Neutrophil (primary cell): ENCODE results near the gene TNK1.

Experiments used
- H3K27ac ChIP-seq: fragments of 200-600 bp; sonication (generic); 2 replicates; pipeline ENCODE4 v1.5.1; 2016; ENCODE audit warnings: mild to moderate bottlenecking, moderate library complexity
- H3K27me3 ChIP-seq: fragments of 200-600 bp; sonication (generic); 2 replicates; pipeline ENCODE4 v1.6.0; 2016; ENCODE audit warnings: mild to moderate bottlenecking
- H3K36me3 ChIP-seq: fragments of 200-600 bp; sonication (generic); 2 replicates; pipeline ENCODE4 v1.5.1; 2017
- H3K4me1 ChIP-seq, 2 experiments: fragments of 200-600 bp in 1 of 2; sonication (generic) in 1 of 2; 1 replicate in 1 of 2; 2 replicates in 1 of 2; pipeline versions ENCODE4 v1.5.1 to v1.6.1; 2013 to 2016; ENCODE audit warnings: low read depth in 1 of 2, low read length in 1 of 2, mild to moderate bottlenecking in 1 of 2, moderate library complexity in 1 of 2; ENCODE audit not compliant: control insufficient read depth in 1 of 2, insufficient read depth in 1 of 2
- H3K4me3 ChIP-seq, 2 experiments: fragments of 200-600 bp in 1 of 2; sonication (generic) in 1 of 2; 1 replicate in 1 of 2; 2 replicates in 1 of 2; pipeline ENCODE4 v1.5.1; 2013 to 2016; ENCODE audit warnings: low read depth in 1 of 2, low read length in 1 of 2, mild to moderate bottlenecking in 1 of 2, moderate library complexity in 1 of 2
- H3K9me3 ChIP-seq: fragments of 200-600 bp; sonication (generic); 2 replicates; pipeline ENCODE4 v1.5.1; 2016
- CTCF ChIP-seq: fragments of 200-600 bp; sonication (generic); IDR thresholded peaks from 2 replicates; pipeline ENCODE4 v1.5.1; 2016; ENCODE audit warnings: antibody characterized with exemption

The TNK1 gene

GRCh38 chr17:7426203-7426863 lies 45.4 kb downstream of the TNK1 start:
- no peaks in the 10 kb centered on the region for H3K27me3 ChIP-seq
- H3K36me3 ChIP-seq: no peaks in the 10 kb centered on the region
- H3K4me1 ChIP-seq: no peaks in the 10 kb centered on the region
- no peak overlapping the region for H3K27ac ChIP-seq
- TF ChIP-seq CTCF: no peak
- H3K9me3 ChIP-seq: no peaks in the 10 kb centered on the region
- no peak overlapping the region for H3K4me3 ChIP-seq

DNA sequence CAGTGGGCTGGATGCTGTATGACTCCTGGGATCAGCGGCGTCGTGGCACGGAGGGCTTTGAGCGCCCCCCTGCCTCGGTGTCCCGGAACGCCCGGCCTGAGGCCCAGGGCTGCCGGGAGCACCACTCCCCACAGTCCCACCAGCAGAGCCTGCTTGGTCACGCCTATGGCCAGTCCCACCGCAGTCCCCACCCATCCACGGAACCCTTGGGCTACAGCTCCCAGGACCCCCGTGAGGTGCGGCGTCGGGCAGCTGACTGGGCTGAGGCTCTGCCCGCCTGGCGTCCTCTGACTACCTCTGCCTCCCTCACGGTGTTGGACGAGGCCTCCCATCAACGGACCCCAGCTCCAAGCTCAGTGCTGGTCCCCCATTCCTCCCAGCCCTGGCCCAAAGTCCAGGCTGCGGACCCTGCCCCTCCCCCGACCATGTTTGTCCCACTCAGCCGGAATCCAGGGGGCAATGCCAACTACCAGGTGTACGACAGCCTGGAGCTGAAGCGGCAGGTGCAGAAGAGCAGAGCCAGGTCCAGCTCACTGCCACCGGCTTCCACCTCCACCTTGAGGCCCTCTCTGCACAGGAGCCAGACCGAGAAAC lies 46.1 kb downstream of the TNK1 start:
- H3K4me1 ChIP-seq: no peaks in the 10 kb centered on the region
- H3K27me3 ChIP-seq: no peaks in the 10 kb centered on the region
- no peak for TF ChIP-seq CTCF
- no peak overlapping the region for H3K27ac ChIP-seq
- no peak overlapping the region for H3K4me3 ChIP-seq
- H3K9me3 ChIP-seq: no peaks in the 10 kb centered on the region
- no peaks in the 10 kb centered on the region for H3K36me3 ChIP-seq

GRCh38 chr17:7427549-7427948 lies 46.7 kb downstream of the TNK1 start:
- H3K36me3 ChIP-seq: no peaks in the 10 kb centered on the region
- no peak overlapping the region for H3K27ac ChIP-seq
- no peaks in the 10 kb centered on the region for H3K4me1 ChIP-seq
- H3K4me3 ChIP-seq: no peak overlapping the region
- TF ChIP-seq CTCF: no peak
- H3K27me3 ChIP-seq: no peaks in the 10 kb centered on the region
- H3K9me3 ChIP-seq: no peaks in the 10 kb centered on the region

DNA sequence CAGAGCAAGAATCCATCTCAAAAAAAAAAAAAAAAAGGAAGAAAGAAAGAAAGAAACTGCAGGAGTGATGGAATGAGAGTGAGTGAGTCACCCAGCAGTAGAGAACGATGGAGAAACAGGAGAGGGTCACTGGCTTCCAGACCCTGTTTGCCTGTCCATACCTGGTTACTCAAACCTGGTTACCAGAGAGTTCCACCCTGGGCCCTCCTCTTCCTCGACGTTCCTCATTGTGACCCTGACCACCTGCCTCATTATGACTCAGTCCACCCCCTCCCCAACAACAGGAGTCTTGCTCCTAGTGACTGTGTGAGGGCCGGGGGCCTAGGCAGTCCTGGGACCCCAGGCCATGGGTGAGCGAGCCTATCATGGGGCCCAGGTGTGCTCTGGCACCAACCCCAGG lies 47.7 kb downstream of the TNK1 start, which contains the start of gene SPEM3:
Gene SPEM3, plus strand, starts transcription at position 301 of the 400 bp plus-strand sequence. Its CDS starts 46 bp downstream, at position 347.
- H3K9me3 ChIP-seq: no peaks in the 10 kb centered on the region
- no peak within 1 kb of the TSS for H3K4me3 ChIP-seq
- H3K27ac ChIP-seq: no peak within 1 kb of the TSS
- H3K36me3 ChIP-seq: no peaks in the 10 kb centered on the region
- no peak for TF ChIP-seq CTCF
- H3K27me3 ChIP-seq: no peaks in the 10 kb centered on the region
- H3K4me1 ChIP-seq: no peaks in the 10 kb centered on the region

DNA sequence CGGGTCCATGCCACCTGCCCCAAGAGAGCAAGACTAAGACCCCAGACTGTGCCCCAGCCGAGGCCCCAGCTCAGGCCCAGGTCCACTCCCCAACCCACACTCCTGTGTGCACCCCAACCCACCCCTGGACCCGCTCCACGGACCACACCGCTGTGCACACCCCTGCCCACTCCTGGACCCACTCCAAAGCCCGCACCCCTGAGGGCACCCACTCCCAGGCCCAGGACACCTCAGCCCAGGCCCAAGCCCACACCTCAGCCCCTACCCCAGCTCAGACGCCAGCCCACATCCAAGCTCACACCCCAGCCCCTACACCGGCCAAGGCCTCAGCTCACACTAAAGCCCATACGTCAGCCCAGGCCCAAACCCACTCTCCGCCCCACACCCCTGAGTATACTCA lies 48.8 kb downstream of the TNK1 start:
- no peaks in the 10 kb centered on the region for H3K27me3 ChIP-seq
- TF ChIP-seq CTCF: no peak
- no peak overlapping the region for H3K4me3 ChIP-seq
- no peaks in the 10 kb centered on the region for H3K36me3 ChIP-seq
- no peaks in the 10 kb centered on the region for H3K9me3 ChIP-seq
- no peaks in the 10 kb centered on the region for H3K4me1 ChIP-seq
- H3K27ac ChIP-seq: no peak overlapping the region
